Left ventricle myocardium inferior (tissue), 1 donor: ENCODE data around the gene SPCS2. TPM values are rescaled to one million over a fixed set of nuclear protein-coding genes. Genes with fewer than 3 reads are reported as not detected.

Experiments
- DNase-seq: peaks from one replicate; pipeline ENCODE4 v3.0.0-alpha.2; 2020
- H3K27ac ChIP-seq: fragments of 200-600 bp; replicated peaks from 2 replicates; pipeline ENCODE4 v1.8.0; 2021
- H3K27me3 ChIP-seq: fragments of 200-600 bp; 2 replicates; pipeline ENCODE4 v1.8.0; 2021; ENCODE audit warnings: low read depth
- H3K36me3 ChIP-seq: fragments of 200-600 bp; 2 replicates; pipeline ENCODE4 v1.8.0; 2021
- H3K4me1 ChIP-seq: fragments of 200-600 bp; 2 replicates; pipeline ENCODE4 v1.8.0; 2021
- H3K4me3 ChIP-seq: fragments of 200-600 bp; 2 replicates; pipeline ENCODE4 v1.8.0; 2021; ENCODE audit warnings: mild to moderate bottlenecking, moderate library complexity
- H3K9me3 ChIP-seq: fragments of 200-600 bp; replicated peaks from 2 replicates; pipeline ENCODE4 v1.8.0; 2021
- CTCF ChIP-seq: fragments of 200-600 bp; IDR thresholded peaks from 2 replicates; pipeline ENCODE4 v1.8.0; 2021; ENCODE audit warnings: antibody characterized with exemption, mild to moderate bottlenecking, borderline replicate concordance
- intact Hi-C: fragments of 100-400 bp; cut with micrococcal nuclease; formaldehyde crosslinking; loops from one replicate; pipeline ENCODE4 v1.11.0; 2022
- total RNA-seq: library from RNA; stranded (reverse); fragmentation: NEBNext Ultra II Directional; extraction: Animal tissue kit (Norgen Biotek cat#: 25700); gene quantifications from one replicate; pipeline ENCODE4 v1.2.1, GENCODE V29; 2021
- donor health status: DM: no; HTN: yes; CAD: no; lungs with severe emphysema.

SPCS2 gene
- total RNA-seq, 1 donor from 2014 or later, result 103 TPM

- intact Hi-C loops, result no loop called here
Measured at GRCh38 chr11:75001686-75002085, 52.6 kb downstream of the SPCS2 start.

GRCh38 chr11:75002516-75002915 lies 53.5 kb downstream of the SPCS2 start:
- Histone ChIP-seq H3K27me3 (no peaks in the 10 kb centered on the region), H3K4me1 (no peaks in the 10 kb centered on the region), H3K4me3 (no peak overlapping the region), H3K36me3 (peaks cover 22% of the 10 kb centered on the region), H3K27ac (no peak overlapping the region), H3K9me3 (no peaks in the 10 kb centered on the region)
- no peak for TF ChIP-seq CTCF
- intact Hi-C loops, result no loop called here
- DNase-seq, result no peak

More at GRCh38 chr11:75001686-75002085, 52.6 kb downstream of the SPCS2 start:
- Histone ChIP-seq H3K4me1 (no peaks in the 10 kb centered on the region), H3K4me3 (no peak overlapping the region), H3K27ac (no peak overlapping the region), H3K9me3 (no peaks in the 10 kb centered on the region), H3K27me3 (no peaks in the 10 kb centered on the region), H3K36me3 (peaks cover 14% of the 10 kb centered on the region)
- TF ChIP-seq CTCF, result no peak
- DNase-seq, result no peak

- Histone ChIP-seq H3K36me3 (peaks cover 33% of the 10 kb centered on the region), H3K27ac (no peak overlapping the region)
Measured at GRCh38 chr11:75004215-75004614, 55.1 kb downstream of the SPCS2 start.

GRCh38 chr11:75011357-75011756 lies 62.3 kb downstream of the SPCS2 start:
- intact Hi-C loops, result no loop called here
- Histone ChIP-seq H3K27ac (no peak overlapping the region), H3K9me3 (no peaks in the 10 kb centered on the region), H3K4me3 (no peak overlapping the region), H3K4me1 (peaks cover 20% of the 10 kb centered on the region), H3K36me3 (peaks cover 37% of the 10 kb centered on the region), H3K27me3 (no peaks in the 10 kb centered on the region)
- TF ChIP-seq CTCF, result no peak
- no peak for DNase-seq

More at GRCh38 chr11:75004215-75004614, 55.1 kb downstream of the SPCS2 start:
- no peaks in the 10 kb centered on the region for H3K9me3 ChIP-seq
- no peak for TF ChIP-seq CTCF
- no peak overlapping the region for H3K4me3 ChIP-seq
- no peaks in the 10 kb centered on the region for H3K4me1 ChIP-seq
- DNase-seq, result no peak
- intact Hi-C loops, result no loop called here
- H3K27me3 ChIP-seq, result no peaks in the 10 kb centered on the region

GRCh38 chr11:75011872-75012271 lies 62.8 kb downstream of the SPCS2 start:
- Histone ChIP-seq H3K4me3 (no peak overlapping the region), H3K36me3 (peaks cover 33% of the 10 kb centered on the region), H3K27ac (no peak overlapping the region), H3K4me1 (peaks cover 20% of the 10 kb centered on the region), H3K27me3 (no peaks in the 10 kb centered on the region), H3K9me3 (no peaks in the 10 kb centered on the region)
- DNase-seq, result no peak
- no peak for TF ChIP-seq CTCF
- intact Hi-C loops, result no loop called here

GRCh38 chr11:75013051-75013450 lies 64.0 kb downstream of the SPCS2 start:
- intact Hi-C loops, result no loop called here
- no peak overlapping the region for H3K27ac ChIP-seq

More at GRCh38 chr11:75013051-75013450, 64.0 kb downstream of the SPCS2 start:
- Histone ChIP-seq H3K4me1 (peaks cover 20% of the 10 kb centered on the region), H3K9me3 (no peaks in the 10 kb centered on the region), H3K36me3 (peaks cover 22% of the 10 kb centered on the region), H3K4me3 (no peak overlapping the region), H3K27me3 (no peaks in the 10 kb centered on the region)
- TF ChIP-seq CTCF, result no peak
- DNase-seq, result no peak
